SK-N-SH (cell line): Measurements from ENCODE around the gene TBC1D1. TPM values are rescaled to one million over a fixed set of nuclear protein-coding genes. Genes with fewer than 3 reads are reported as not detected.
"Not testable (repeated sequence)": the region's sequence is repeated elsewhere in the genome, so short reads cannot be mapped to it uniquely, and the experiment has no call there.

ENCODE experiments used
- CTCF ChIA-PET: fragments of 300-600, 350-600 bp; formaldehyde crosslinking; extraction: SDS; loops from one replicate; lab custom pipeline; 2021; lab: Yijun Ruan, JAX
- POLR2A ChIA-PET: fragments of 350-600 bp; sonication (Branson Sonifier 250); formaldehyde crosslinking; extraction: SDS; loops from one replicate; lab custom pipeline; 2020; ENCODE audit warnings: antibody characterized with exemption, inconsistent platforms; lab: Yijun Ruan, JAX
- DNase-seq: peaks from one replicate; pipeline ENCODE4 v3.0.0; 2012
- H2AFZ ChIP-seq: fragments of 200-600 bp; sonication (generic); 2 replicates; pipeline ENCODE4 v1.8.1; 2016; ENCODE audit warnings: antibody characterized with exemption, mild to moderate bottlenecking, low read depth
- H3F3A ChIP-seq: fragments of 200-600 bp; sonication (generic); replicated peaks from 2 replicates; pipeline ENCODE3; 2016; ENCODE audit warnings: antibody characterized with exemption, mild to moderate bottlenecking; ENCODE audit not compliant: insufficient read depth
- H3K27ac ChIP-seq, 2 experiments: fragments of 200-500 bp in 1 of 2; fragments of 200-600 bp in 1 of 2; sonication (Bioruptor generic) in 1 of 2; sonication (generic), shearing (Covaris generic) in 1 of 2; 2 replicates each; pipeline versions ENCODE4 v1.5.1 to v1.6.1; 2014 to 2016; ENCODE audit warnings: low read depth in 2 of 2, inconsistent platforms in 1 of 2, low read length in 1 of 2, mild to moderate bottlenecking in 1 of 2, mixed read lengths in 1 of 2
- H3K27me3 ChIP-seq: fragments of 200-600 bp; sonication (generic), shearing (Covaris generic); 2 replicates; pipeline ENCODE4 v1.6.1; 2016; ENCODE audit warnings: mixed run types; ENCODE audit not compliant: insufficient read depth
- H3K36me3 ChIP-seq, 2 experiments: fragments of 200-500 bp in 1 of 2; fragments of 200-600 bp in 1 of 2; sonication (Bioruptor generic) in 1 of 2; sonication (generic) in 1 of 2; replicated peaks in 1 of 2; 2 replicates each; pipeline versions ENCODE3 to v1.5.1; 2014 to 2016; ENCODE audit warnings: low read length in 1 of 2, mild to moderate bottlenecking in 1 of 2; ENCODE audit not compliant: insufficient read depth in 2 of 2, control insufficient read depth in 1 of 2
- H3K4me1 ChIP-seq, 2 experiments: fragments of 200-500 bp in 1 of 2; fragments of 200-600 bp in 1 of 2; sonication (Bioruptor generic) in 1 of 2; sonication (generic), shearing (Covaris generic) in 1 of 2; 2 replicates each; pipeline versions ENCODE4 v1.5.1 to v1.6.1; 2014 to 2016; ENCODE audit warnings: low read depth in 1 of 2, low read length in 1 of 2, mixed run types in 1 of 2; ENCODE audit not compliant: insufficient read depth in 2 of 2, control insufficient read depth in 1 of 2
- H3K4me2 ChIP-seq: fragments of 200-600 bp; sonication (generic), shearing (Covaris generic); 2 replicates; pipeline ENCODE4 v1.6.1; 2017; ENCODE audit warnings: mixed run types
- H3K4me3 ChIP-seq, 2 experiments: fragments of 200-500 bp in 1 of 2; fragments of 200-600 bp in 1 of 2; sonication (Bioruptor generic) in 1 of 2; sonication (generic), shearing (Covaris generic) in 1 of 2; 2 replicates each; pipeline versions ENCODE4 v1.5.1 to v1.8.1; 2014 to 2016; ENCODE audit warnings: low read depth in 2 of 2, inconsistent platforms in 1 of 2, low read length in 1 of 2, mild to moderate bottlenecking in 1 of 2, mixed read lengths in 1 of 2, moderate library complexity in 1 of 2
- H3K79me2 ChIP-seq: fragments of 200-600 bp; sonication (generic); 2 replicates; pipeline ENCODE4 v1.8.1; 2017; ENCODE audit warnings: mild to moderate bottlenecking; ENCODE audit not compliant: insufficient read depth
- H3K9ac ChIP-seq: fragments of 200-600 bp; sonication (generic); 2 replicates; pipeline ENCODE4 v1.6.1; 2017; ENCODE audit warnings: mixed run types
- H3K9me2 ChIP-seq: fragments of 200-600 bp; sonication (generic); 2 replicates; pipeline ENCODE4 v1.6.1; 2017; ENCODE audit warnings: mixed run types
- H3K9me3 ChIP-seq: fragments of 200-600 bp; sonication (generic); 2 replicates; pipeline ENCODE4 v1.6.1; 2017; ENCODE audit warnings: mixed run types, mild to moderate bottlenecking, moderate library complexity
- H4K20me1 ChIP-seq: fragments of 200-600 bp; sonication (generic); 2 replicates; pipeline ENCODE4 v1.6.1; 2017; ENCODE audit warnings: mild to moderate bottlenecking, mixed run types; ENCODE audit not compliant: insufficient read depth
- CHD2 ChIP-seq: fragments of 150-350 bp; IDR thresholded peaks from 2 replicates; pipeline ENCODE4 v1.6.1; 2018; ENCODE audit warnings: low read length; ENCODE audit not compliant: partially characterized antibody
- EP300 ChIP-seq, 2 experiments: IDR thresholded peaks; 2 replicates each; pipeline versions ENCODE4 v1.4.0 to v1.6.1; 2012; ENCODE audit warnings: borderline replicate concordance in 1 of 2, low read depth in 1 of 2, low read length in 1 of 2
- FOXM1 ChIP-seq: IDR thresholded peaks from 2 replicates; pipeline ENCODE4 v1.4.0; 2012; ENCODE audit warnings: low read depth, mild to moderate bottlenecking
- GATA2 ChIP-seq: sonication (generic); formaldehyde crosslinking; IDR thresholded peaks from 2 replicates; pipeline ENCODE4 v1.5.0; 2020; ENCODE audit warnings: mild to moderate bottlenecking, missing genetic modification reagents
- MEF2A ChIP-seq: IDR thresholded peaks from 2 replicates; pipeline ENCODE4 v1.4.0; 2012; ENCODE audit warnings: low read depth, borderline replicate concordance
- MXI1 ChIP-seq: IDR thresholded peaks from 2 replicates; pipeline ENCODE4 v1.6.1; 2012; ENCODE audit warnings: mild to moderate bottlenecking, low read depth, low read length, improper control_type of control experiment
- NFIC ChIP-seq: IDR thresholded peaks from 2 replicates; pipeline ENCODE4 v1.4.0; 2012; ENCODE audit warnings: borderline replicate concordance
- POLR2AphosphoS5 ChIP-seq: IDR thresholded peaks from 2 replicates; pipeline ENCODE4 v1.6.1; 2012; ENCODE audit warnings: low read depth, low read length
- RAD21 ChIP-seq: IDR thresholded peaks from 2 replicates; pipeline ENCODE4 v1.6.1; 2012; ENCODE audit warnings: mild to moderate bottlenecking, low read length
- RFX5 ChIP-seq: IDR thresholded peaks from 2 replicates; pipeline ENCODE4 v1.6.1; 2012; ENCODE audit warnings: mild to moderate bottlenecking, improper control_type of control experiment, low read length
- TAF1 ChIP-seq: IDR thresholded peaks from 2 replicates; pipeline ENCODE4 v1.6.1; 2012; ENCODE audit warnings: low read depth, mild to moderate bottlenecking, low read length, moderate library complexity, borderline replicate concordance
- WGBS: methylation state at CpG from one replicate; pipeline ENCODE4 v1.1.6; 2017; ENCODE audit warnings: low lambda C conversion rate; 5-methylcytosine and 5-hydroxymethylcytosine counted together
- polyA plus RNA-seq, 3 experiments: library from polyadenylated mRNA; depleted of rRNA; stranded (reverse); fragments of >200 nt; gene quantifications; 2 replicates each; pipeline ENCODE4 v1.2.3, GENCODE V29; 2012
- TF ChIP-seq, protein P1 (sequence below): IDR thresholded peaks from 2 replicates; pipeline ENCODE4; 2012
- TF ChIP-seq, protein P2 (sequence below): IDR thresholded peaks from 2 replicates; pipeline ENCODE4 v1.4.0; 2012; ENCODE audit warnings: low read depth, borderline replicate concordance

TBC1D1 gene
- polyA plus RNA-seq, 1 of the 3 experiments (the other 2 are of a cell fraction) = 29.8 TPM

DNA sequence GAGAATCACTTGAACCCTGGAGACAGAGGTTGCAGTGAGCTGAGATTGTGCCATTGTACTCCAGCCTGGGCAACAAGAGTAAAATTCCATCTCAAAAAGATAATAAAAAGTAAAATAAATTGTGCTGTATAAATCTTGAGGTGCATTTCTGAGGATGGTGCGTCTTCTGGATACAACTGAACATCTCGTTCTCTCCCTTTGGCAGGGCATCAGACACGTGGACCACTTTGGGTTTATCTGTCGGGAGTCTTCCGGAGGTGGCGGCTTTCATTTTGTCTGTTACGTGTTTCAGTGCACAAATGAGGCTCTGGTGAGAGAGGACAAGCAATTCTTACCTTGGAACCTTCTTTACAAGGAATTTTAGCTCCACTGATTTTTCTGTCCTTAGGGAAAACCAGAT is 129.5 kb downstream of the TBC1D1 start:
- ChIA-PET POLR2A (no interaction called here), CTCF (interaction anchor here (1.2 to 1.6 kb wide), 4 partner anchors 8 to 417 kb away, joined by 3 to 6 read pairs (median 3); no protein-coding TSS in a partner anchor)
- no peak overlapping the region for H3K4me3 ChIP-seq
- H2AFZ ChIP-seq = no peak overlapping the region
- TF ChIP-seq MEF2A = no peak
- TF ChIP-seq, all 33 proteins: peak for 0
- H3K9me2 ChIP-seq = no peaks in the 10 kb centered on the region
- H3K9ac ChIP-seq = no peak overlapping the region
- H3K27ac ChIP-seq = no peak overlapping the region
- H3K9me3 ChIP-seq = no peaks in the 10 kb centered on the region
- peaks cover 0 to 5% of the 10 kb centered on the region in 2 experiments; a peak in 2 of 4 replicates for H3K4me1 ChIP-seq
- no peaks in the 10 kb centered on the region for H3K27me3 ChIP-seq
- no peaks in the 10 kb centered on the region for H3K79me2 ChIP-seq
- no peaks in the 10 kb centered on the region for H3F3A ChIP-seq
- WGBS = 94% methylated on average over 7 of the region's 7 CpGs
- H4K20me1 ChIP-seq = no peaks in the 10 kb centered on the region
- no peak overlapping the region for H3K4me2 ChIP-seq
- peaks cover 6 to 33% of the 10 kb centered on the region in 2 experiments for H3K36me3 ChIP-seq
- no peak for DNase-seq

DNA sequence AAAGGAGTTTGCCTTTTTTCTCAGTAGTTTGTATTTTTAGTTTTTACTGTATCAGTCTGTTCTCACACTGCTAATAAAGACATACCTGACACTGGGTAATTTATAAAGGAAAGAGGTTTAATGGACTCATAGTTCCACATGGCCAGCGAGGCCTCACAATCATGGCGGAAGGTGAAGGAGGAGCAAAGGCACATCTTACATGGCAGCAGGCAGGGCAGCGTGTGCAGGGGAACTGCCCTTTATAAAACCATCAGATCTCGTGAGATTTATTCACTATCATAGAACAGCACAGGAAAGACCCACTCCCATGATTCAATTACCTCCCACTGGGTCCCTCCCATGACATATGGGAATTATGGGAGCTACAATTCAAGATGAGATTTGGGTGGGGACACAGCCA is 130.1 kb downstream of the TBC1D1 start:
- peaks cover 6 to 33% of the 10 kb centered on the region in 2 experiments for H3K36me3 ChIP-seq
- H3K4me1 ChIP-seq, H3K4me3 ChIP-seq, H3F3A ChIP-seq, H3K79me2 ChIP-seq, H3K9me2 ChIP-seq, H3K9me3 ChIP-seq, H2AFZ ChIP-seq, H3K9ac ChIP-seq, H3K27ac ChIP-seq, H3K27me3 ChIP-seq, POLR2A ChIA-PET, H4K20me1 ChIP-seq, H3K4me2 ChIP-seq, DNase-seq: not testable (repeated sequence)
- WGBS = 93% methylated on average over 4 of the region's 4 CpGs
- CTCF ChIA-PET = interaction anchor here (1.2 to 1.6 kb wide), 4 partner anchors 9 to 418 kb away, joined by 3 to 6 read pairs (median 3); no protein-coding TSS in a partner anchor

DNA sequence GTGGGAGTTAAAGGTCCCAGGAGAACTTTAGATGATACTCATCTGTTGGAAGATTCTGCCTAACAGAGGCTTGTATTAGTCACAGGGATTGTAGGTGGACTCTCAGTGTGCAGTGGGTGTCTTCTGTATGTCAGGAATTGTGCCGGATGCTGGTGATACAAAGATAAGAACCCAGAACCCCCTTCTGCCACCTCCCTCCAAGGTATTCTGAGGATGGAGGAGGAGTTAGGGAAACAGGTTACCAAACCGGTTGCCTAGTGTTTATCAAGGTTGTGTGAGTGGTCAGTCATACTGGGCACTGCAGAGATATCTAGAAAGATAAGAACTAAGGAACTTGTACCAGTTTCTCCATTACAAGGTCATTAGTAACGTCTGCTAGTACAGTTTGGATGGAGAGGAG is 130.9 kb downstream of the TBC1D1 start:
- no peaks in the 10 kb centered on the region for H3K9me2 ChIP-seq
- no peak overlapping the region for H2AFZ ChIP-seq
- no peaks in the 10 kb centered on the region for H3K27me3 ChIP-seq
- peaks cover 6 to 33% of the 10 kb centered on the region in 2 experiments for H3K36me3 ChIP-seq
- no peaks in the 10 kb centered on the region for H3K9me3 ChIP-seq
- DNase-seq = no peak
- peaks cover 0 to 5% of the 10 kb centered on the region in 2 experiments; a peak in 2 of 4 replicates for H3K4me1 ChIP-seq
- ChIA-PET CTCF (interaction anchor here (1.6 kb wide), 1 partner anchor 419 kb away, joined by 6 read pairs; no protein-coding TSS in a partner anchor), POLR2A (no interaction called here)
- H3K4me3 ChIP-seq = no peak overlapping the region
- H3K79me2 ChIP-seq = no peaks in the 10 kb centered on the region
- no peak overlapping the region for H3K9ac ChIP-seq
- H3K4me2 ChIP-seq = no peak overlapping the region
- H3K27ac ChIP-seq = no peak overlapping the region
- 95% methylated on average over 3 of the region's 3 CpGs for WGBS
- H4K20me1 ChIP-seq = no peaks in the 10 kb centered on the region
- no peaks in the 10 kb centered on the region for H3F3A ChIP-seq
- no peak for TF ChIP-seq MXI1
- TF ChIP-seq EP300 (IDR thresholded peaks at IDR 0.05; ENCODE audit: borderline replicate concordance in 1 of 2, low read depth in 1 of 2, low read length in 1 of 2) = no peak
- no peak for TF ChIP-seq NFIC
- TF ChIP-seq, protein P1, sequence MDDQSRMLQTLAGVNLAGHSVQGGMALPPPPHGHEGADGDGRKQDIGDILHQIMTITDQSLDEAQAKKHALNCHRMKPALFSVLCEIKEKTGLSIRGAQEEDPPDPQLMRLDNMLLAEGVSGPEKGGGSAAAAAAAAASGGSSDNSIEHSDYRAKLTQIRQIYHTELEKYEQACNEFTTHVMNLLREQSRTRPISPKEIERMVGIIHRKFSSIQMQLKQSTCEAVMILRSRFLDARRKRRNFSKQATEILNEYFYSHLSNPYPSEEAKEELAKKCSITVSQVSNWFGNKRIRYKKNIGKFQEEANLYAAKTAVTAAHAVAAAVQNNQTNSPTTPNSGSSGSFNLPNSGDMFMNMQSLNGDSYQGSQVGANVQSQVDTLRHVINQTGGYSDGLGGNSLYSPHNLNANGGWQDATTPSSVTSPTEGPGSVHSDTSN = no peak
- no peak for TF ChIP-seq GATA2 (CRISPR knock-in tag)
- TF ChIP-seq RAD21 = no peak
- no peak for TF ChIP-seq TAF1
- TF ChIP-seq CHD2 = no peak
- TF ChIP-seq, protein P2, sequence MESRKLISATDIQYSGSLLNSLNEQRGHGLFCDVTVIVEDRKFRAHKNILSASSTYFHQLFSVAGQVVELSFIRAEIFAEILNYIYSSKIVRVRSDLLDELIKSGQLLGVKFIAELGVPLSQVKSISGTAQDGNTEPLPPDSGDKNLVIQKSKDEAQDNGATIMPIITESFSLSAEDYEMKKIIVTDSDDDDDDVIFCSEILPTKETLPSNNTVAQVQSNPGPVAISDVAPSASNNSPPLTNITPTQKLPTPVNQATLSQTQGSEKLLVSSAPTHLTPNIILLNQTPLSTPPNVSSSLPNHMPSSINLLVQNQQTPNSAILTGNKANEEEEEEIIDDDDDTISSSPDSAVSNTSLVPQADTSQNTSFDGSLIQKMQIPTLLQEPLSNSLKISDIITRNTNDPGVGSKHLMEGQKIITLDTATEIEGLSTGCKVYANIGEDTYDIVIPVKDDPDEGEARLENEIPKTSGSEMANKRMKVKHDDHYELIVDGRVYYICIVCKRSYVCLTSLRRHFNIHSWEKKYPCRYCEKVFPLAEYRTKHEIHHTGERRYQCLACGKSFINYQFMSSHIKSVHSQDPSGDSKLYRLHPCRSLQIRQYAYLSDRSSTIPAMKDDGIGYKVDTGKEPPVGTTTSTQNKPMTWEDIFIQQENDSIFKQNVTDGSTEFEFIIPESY = no peak
- no peak for TF ChIP-seq POLR2AphosphoS5
- no peak for TF ChIP-seq FOXM1
- TF ChIP-seq RFX5 = no peak
